PC-3 (cell line): ENCODE results near the gene TBX15. TPM values are rescaled to one million over a fixed set of nuclear protein-coding genes. Genes with fewer than 3 reads are reported as not detected.

Source experiments
- ATAC-seq: fragments of 200-7000 bp; cut with Tn5 transposase; 2 replicates; pipeline ENCODE4 v1.9.1; 2020; ENCODE audit warnings: mild to moderate bottlenecking, moderate library complexity
- BruUV-seq: library from RNA; stranded (reverse); fragments of 400-500 nt; replicated peaks from 2 replicates; lab custom pipeline; 2021; lab: Mats Ljungman, UMichigan
- CTCF ChIA-PET: fragments of 300-600 bp; sonication (Branson Sonifier 250); formaldehyde crosslinking; loops from one replicate; lab custom pipeline; 2022; ENCODE audit warnings: antibody characterized with exemption; lab: Charles Lee
- POLR2A ChIA-PET: fragments of 300-600 bp; sonication (Branson Sonifier 250); formaldehyde crosslinking; loops from one replicate; lab custom pipeline; 2022; ENCODE audit warnings: antibody characterized with exemption; ENCODE audit not compliant: unreplicated experiment; lab: Charles Lee
- DNase-seq: peaks from one replicate; pipeline ENCODE4 v3.0.0-alpha.2; 2015
- H2AFZ ChIP-seq: fragments of 300-600 bp; sonication (generic); 2 replicates; pipeline ENCODE4 v1.6.0; 2016; ENCODE audit warnings: antibody characterized with exemption, low read length
- H3F3A ChIP-seq: fragments of 300-600 bp; sonication (generic); one replicate; pipeline ENCODE4 v1.6.0; 2017; ENCODE audit warnings: antibody characterized with exemption, low read length, control low read depth, mild to moderate bottlenecking; ENCODE audit not compliant: unreplicated experiment
- H3K27ac ChIP-seq: fragments of 300-600 bp; sonication (generic); 2 replicates; pipeline ENCODE4 v1.5.1; 2016; ENCODE audit warnings: mild to moderate bottlenecking, low read length
- H3K27me3 ChIP-seq: fragments of 300-600 bp; sonication (generic); 2 replicates; pipeline ENCODE4 v1.6.1; 2016; ENCODE audit warnings: low read length, mixed read lengths
- H3K36me3 ChIP-seq: fragments of 300-600 bp; sonication (generic); 2 replicates; pipeline ENCODE4 v1.6.1; 2016; ENCODE audit warnings: low read depth, mixed run types, low read length, mixed read lengths
- H3K4me1 ChIP-seq: fragments of 300-600 bp; sonication (generic); 2 replicates; pipeline ENCODE4 v1.5.1; 2016; ENCODE audit warnings: low read length; ENCODE audit not compliant: insufficient read depth
- H3K4me2 ChIP-seq: fragments of 300-600 bp; sonication (generic); 2 replicates; pipeline ENCODE4 v1.6.0; 2016; ENCODE audit warnings: low read length
- H3K4me3 ChIP-seq: fragments of 300-600 bp; sonication (generic); 2 replicates; pipeline ENCODE4 v1.5.1; 2016; ENCODE audit warnings: mild to moderate bottlenecking, low read length, mixed read lengths
- H3K79me2 ChIP-seq: fragments of 300-600 bp; sonication (generic); 2 replicates; pipeline ENCODE4 v1.6.1; 2017; ENCODE audit warnings: low read length, mixed read lengths
- H3K9ac ChIP-seq: fragments of 300-600 bp; sonication (generic); 2 replicates; pipeline ENCODE4 v1.6.0; 2016; ENCODE audit warnings: mild to moderate bottlenecking, low read length
- H3K9me2 ChIP-seq: fragments of 300-600 bp; sonication (generic); replicated peaks from 2 replicates; pipeline ENCODE4 v1.6.1; 2016; ENCODE audit warnings: mixed run types, low read length, mixed read lengths
- H3K9me3 ChIP-seq: fragments of 300-600 bp; sonication (generic); 2 replicates; pipeline ENCODE4 v1.6.1; 2016; ENCODE audit warnings: low read length, mixed read lengths
- H4K20me1 ChIP-seq: fragments of 300-600 bp; sonication (generic); 2 replicates; pipeline ENCODE4 v1.6.1; 2016; ENCODE audit warnings: low read length, mixed read lengths
- EZH2 ChIP-seq: fragments of 300-600 bp; sonication (generic); IDR thresholded peaks from one replicate; pipeline ENCODE4 v1.6.1; 2017; ENCODE audit warnings: antibody characterized with exemption, mild to moderate bottlenecking, low read length; ENCODE audit not compliant: unreplicated experiment
- EZH2phosphoT487 ChIP-seq: fragments of 300-600 bp; sonication (generic); IDR thresholded peaks from 2 replicates; pipeline ENCODE4 v1.6.1; 2018; ENCODE audit warnings: mild to moderate bottlenecking, antibody characterized with exemption, low read length, borderline replicate concordance
- intact Hi-C: fragments of 100-400 bp; cut with micrococcal nuclease; formaldehyde crosslinking; loops from 2 replicates; pipeline ENCODE4 v1.9.0; 2023
- total RNA-seq: library from RNA; depleted of rRNA; stranded (reverse); fragments of >200 nt; gene quantifications from 2 replicates; pipeline ENCODE4 v1.2.3, GENCODE V29; 2014
- TF ChIP-seq, protein P1 (sequence below): fragments of 300-600 bp; sonication (generic); conservative IDR thresholded peaks from 2 replicates; pipeline ENCODE4 v1.5.1; 2017; ENCODE audit warnings: antibody characterized with exemption, low read depth, mild to moderate bottlenecking, low read length

Gene TBX15
- total RNA-seq, 1 experiment from 2014 or later: 0.58 TPM

DNA sequence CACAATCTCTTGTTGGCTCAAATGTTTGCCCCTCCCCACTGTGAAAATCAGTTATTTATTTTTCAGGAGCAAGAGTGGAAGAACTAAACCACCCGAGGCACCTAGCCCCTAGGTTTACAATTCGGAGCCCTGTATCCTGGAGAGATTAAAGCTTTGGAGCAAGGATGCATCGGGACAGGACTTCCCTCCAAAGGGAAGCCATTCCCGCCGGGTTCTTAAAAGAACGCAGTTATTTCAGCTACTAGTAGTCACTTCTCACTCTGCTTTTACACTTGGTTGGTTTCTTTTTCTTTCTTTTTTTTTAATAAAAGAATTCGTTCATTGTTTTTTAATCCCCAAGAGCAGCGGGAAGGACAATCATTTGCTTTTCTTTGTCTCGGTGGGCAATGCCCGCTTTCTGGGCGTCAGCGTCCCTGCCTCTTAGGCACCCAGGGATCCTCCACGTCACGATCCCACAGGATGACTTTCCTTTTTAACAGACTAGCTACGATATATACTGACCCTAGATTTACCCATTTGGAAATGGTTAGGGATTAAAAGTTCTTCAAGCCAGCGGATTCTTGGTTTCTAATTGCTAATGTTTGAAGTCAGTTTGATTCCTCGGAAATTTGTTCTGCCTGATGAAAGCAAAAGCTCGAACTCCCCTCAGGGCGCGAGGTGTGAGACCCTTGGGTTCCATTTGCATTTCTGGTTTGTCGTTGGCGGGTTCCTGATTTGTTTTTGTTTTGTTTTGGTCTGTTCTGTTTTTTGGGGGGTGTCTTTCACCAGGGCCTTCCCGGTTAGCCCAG lies 9.0 kb downstream of the TBX15 start:
- no TSS peak for BruUV-seq
- intact Hi-C loops: no loop called here

DNA sequence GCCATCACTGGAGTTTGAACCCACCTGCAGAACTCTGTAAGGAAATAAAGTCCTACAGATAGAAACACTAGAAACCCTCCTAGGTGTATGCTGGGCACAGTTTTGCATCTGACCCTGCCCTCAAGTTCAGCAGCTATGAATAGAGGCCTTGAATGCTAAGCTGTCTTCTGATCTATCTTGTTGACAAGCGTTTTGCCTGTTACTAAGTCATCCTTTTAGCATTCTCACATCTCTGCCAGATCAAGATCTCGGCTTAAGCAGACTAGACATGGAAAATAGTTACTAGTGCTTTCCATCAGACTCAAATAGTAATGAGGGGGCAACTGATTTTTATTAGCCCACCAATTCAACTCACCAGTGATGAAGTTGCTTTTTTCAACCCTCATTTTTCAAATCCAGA lies 10.5 kb downstream of the TBX15 start:
- no peaks in the 10 kb centered on the region for H4K20me1 ChIP-seq
- H3K36me3 ChIP-seq: no peaks in the 10 kb centered on the region
- ChIA-PET POLR2A (no interaction called here), CTCF (no interaction called here)
- H2AFZ ChIP-seq: no peak overlapping the region
- H3K9ac ChIP-seq: no peak overlapping the region
- H3K4me3 ChIP-seq: no peak overlapping the region
- ATAC-seq (no peak), DNase-seq (no peak)
- H3F3A ChIP-seq: no peaks in the 10 kb centered on the region
- no peaks in the 10 kb centered on the region for H3K9me3 ChIP-seq
- peaks cover 19% of the 10 kb centered on the region for H3K27me3 ChIP-seq
- no peaks in the 10 kb centered on the region for H3K79me2 ChIP-seq
- no peaks in the 10 kb centered on the region for H3K4me1 ChIP-seq
- intact Hi-C loops: no loop called here
- H3K9me2 ChIP-seq: no peaks in the 10 kb centered on the region
- no peak overlapping the region for H3K4me2 ChIP-seq
- no peak for TF ChIP-seq EZH2phosphoT487
- H3K27ac ChIP-seq: no peak overlapping the region
- no TSS peak for BruUV-seq

More for the DNA sequence above, 9.0 kb downstream of the TBX15 start:
- ATAC-seq (no peak), DNase-seq (no peak)
- CTCF ChIA-PET: no interaction called here
- TF ChIP-seq, protein P1, sequence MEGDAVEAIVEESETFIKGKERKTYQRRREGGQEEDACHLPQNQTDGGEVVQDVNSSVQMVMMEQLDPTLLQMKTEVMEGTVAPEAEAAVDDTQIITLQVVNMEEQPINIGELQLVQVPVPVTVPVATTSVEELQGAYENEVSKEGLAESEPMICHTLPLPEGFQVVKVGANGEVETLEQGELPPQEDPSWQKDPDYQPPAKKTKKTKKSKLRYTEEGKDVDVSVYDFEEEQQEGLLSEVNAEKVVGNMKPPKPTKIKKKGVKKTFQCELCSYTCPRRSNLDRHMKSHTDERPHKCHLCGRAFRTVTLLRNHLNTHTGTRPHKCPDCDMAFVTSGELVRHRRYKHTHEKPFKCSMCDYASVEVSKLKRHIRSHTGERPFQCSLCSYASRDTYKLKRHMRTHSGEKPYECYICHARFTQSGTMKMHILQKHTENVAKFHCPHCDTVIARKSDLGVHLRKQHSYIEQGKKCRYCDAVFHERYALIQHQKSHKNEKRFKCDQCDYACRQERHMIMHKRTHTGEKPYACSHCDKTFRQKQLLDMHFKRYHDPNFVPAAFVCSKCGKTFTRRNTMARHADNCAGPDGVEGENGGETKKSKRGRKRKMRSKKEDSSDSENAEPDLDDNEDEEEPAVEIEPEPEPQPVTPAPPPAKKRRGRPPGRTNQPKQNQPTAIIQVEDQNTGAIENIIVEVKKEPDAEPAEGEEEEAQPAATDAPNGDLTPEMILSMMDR: no peak
- TF ChIP-seq EZH2phosphoT487 (no peak), EZH2 (no peak)
- no peak overlapping the region for H2AFZ ChIP-seq
- no peak overlapping the region for H3K4me2 ChIP-seq
- peaks cover 19% of the 10 kb centered on the region for H3K27me3 ChIP-seq
- H3K4me1 ChIP-seq: no peaks in the 10 kb centered on the region
- no peaks in the 10 kb centered on the region for H3K36me3 ChIP-seq
- no peaks in the 10 kb centered on the region for H3F3A ChIP-seq
- H3K79me2 ChIP-seq: no peaks in the 10 kb centered on the region
- POLR2A ChIA-PET: no interaction called here
- no peak overlapping the region for H3K4me3 ChIP-seq
- no peak overlapping the region for H3K27ac ChIP-seq
- no peak overlapping the region for H3K9ac ChIP-seq
- H3K9me3 ChIP-seq: no peaks in the 10 kb centered on the region
- no peaks in the 10 kb centered on the region for H4K20me1 ChIP-seq
- H3K9me2 ChIP-seq: no peaks in the 10 kb centered on the region

DNA sequence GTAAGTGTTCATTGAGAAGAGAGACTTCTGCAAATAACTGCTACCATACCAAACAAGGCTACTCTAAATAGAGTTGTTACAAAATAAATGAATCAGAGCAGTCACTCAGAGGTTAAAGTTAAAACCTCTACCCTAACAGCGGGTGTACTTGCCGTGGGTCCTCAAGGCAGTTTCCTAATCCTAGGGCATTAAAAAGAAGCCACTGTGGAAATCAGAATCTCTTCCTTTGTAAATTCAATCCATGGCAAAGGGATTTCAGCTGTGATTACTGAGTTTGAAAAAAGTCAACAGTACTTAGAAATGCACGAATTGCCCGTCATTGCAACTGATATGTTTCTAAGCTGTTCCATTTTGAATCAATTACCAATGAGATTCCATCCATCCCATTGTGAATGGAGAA lies 13.5 kb downstream of the TBX15 start:
- no peak for ATAC-seq
- no peaks in the 10 kb centered on the region for H3K9me2 ChIP-seq
- TF ChIP-seq, protein P1: no peak
- TF ChIP-seq EZH2 (no peak), EZH2phosphoT487 (no peak)

More for the DNA sequence above, 13.5 kb downstream of the TBX15 start:
- H3K27ac ChIP-seq: no peak overlapping the region
- no peaks in the 10 kb centered on the region for H3K9me3 ChIP-seq
- CTCF ChIA-PET: no interaction called here
- H3K36me3 ChIP-seq: no peaks in the 10 kb centered on the region
- H4K20me1 ChIP-seq: no peaks in the 10 kb centered on the region
- intact Hi-C loops: no loop called here
- POLR2A ChIA-PET: no interaction called here
- H3F3A ChIP-seq: no peaks in the 10 kb centered on the region
- H3K9ac ChIP-seq: no peak overlapping the region
- H3K4me2 ChIP-seq: no peak overlapping the region
- H3K4me1 ChIP-seq: no peaks in the 10 kb centered on the region
- peaks cover 21% of the 10 kb centered on the region for H3K27me3 ChIP-seq
- no TSS peak for BruUV-seq
- no peak overlapping the region for H2AFZ ChIP-seq
- DNase-seq: no peak
- H3K79me2 ChIP-seq: no peaks in the 10 kb centered on the region
- no peak overlapping the region for H3K4me3 ChIP-seq
